Measurements from ENCODE around the gene ADAMTS2. TPM values are rescaled to one million over a fixed set of nuclear protein-coding genes. Genes with fewer than 3 reads are reported as not detected.

The ADAMTS2 gene
- total and polyA plus RNA-seq, 2 of the 4 experiments (the other 2 are of a cell fraction), result 19.0 to 58.8 TPM

DNA sequence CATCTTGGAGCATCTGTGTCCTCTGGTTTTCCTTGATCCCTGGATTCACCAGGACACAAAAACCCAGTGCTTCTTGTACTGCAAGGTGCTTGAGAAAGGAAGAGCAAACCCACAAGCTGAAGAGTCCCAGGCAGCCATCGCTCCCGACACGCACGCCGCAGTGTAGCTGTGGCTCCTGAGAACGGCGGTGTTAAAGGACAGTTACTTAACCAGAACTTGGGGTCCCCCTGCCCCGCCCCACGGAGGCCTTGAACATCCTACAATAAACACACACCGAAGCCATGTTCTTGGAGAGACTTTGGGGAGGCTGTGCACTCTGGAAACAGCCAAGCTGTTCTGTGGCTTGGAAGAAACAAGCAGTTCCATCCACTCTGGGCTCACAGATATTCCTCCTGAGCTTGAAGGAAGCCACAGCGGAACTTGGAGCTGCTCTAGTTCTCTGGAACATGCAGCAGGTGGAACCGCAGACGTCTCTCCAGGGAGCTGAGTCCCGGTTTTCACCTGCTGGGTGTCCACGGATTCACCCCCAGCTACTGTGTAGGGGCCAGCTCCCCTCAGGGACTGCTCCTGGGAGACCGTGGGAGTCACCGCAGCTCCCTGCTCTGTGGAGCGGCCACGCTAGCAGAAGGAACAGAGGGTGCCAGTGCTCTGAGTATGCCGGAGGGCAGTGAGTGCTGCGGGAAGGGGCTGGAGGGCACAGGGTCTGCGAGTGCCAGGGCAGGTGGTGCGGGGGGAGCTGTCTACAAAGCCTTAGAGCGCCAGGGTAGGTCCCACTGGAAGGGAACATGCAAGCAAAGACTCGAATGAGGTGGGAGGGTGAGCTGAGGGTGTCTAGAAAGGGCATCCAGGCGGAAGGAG, 107.3 kb downstream of the ADAMTS2 start (continued):
- TF ChIP-seq CEBPB (IDR thresholded peaks at IDR 0.05; ENCODE audit: low read depth, low read length) (no peak), POLR2A (IDR thresholded peaks at IDR 0.05; ENCODE audit: low read depth, low read length) (no peak)

DNA sequence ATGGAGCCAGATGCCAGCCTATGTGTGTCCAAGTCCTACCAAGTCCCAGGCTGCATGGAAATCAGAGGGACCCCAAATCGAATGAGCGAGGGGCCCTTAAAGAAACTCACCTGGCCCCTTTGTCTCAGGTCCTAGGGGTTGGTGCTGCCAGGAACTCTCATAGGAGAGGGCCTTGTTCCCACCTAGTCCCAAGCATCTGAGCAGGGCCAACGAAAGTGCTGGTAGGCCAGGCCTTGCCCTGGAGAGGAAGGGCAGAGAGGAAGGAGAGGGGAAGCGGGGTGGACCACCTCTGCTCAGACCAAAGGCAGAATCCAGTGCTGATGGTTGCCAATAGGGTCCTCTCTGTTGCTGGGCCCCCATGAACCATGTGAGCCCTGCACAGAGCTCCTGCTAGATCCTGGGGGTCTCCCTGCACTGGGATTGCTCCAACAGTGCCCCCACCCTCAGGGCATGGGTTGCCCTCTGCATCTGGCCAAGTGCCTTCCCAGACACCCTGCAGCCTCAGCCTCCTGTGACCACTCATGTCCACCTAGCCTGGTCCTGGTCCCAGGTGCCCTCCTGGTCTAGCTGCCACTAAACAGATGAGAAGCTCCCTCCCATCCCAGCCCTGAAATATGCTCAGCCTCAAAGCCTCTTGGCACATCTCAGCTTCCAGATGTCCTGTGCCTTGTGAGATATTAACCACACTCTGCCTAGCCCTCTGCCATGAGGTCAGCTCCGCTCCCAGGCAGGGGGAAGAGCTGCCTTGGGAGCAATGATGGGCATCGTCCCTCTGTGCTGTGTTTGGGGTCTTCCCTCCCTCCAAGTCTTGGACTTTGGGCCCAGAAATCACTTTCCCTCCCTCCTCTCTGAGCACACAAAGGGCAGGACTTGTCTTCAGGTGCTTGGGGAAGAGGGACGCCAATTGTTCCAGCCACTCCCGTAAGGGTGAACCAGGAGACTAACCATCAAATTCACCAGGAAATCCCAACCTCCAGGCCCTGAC, 109.6 kb downstream of the ADAMTS2 start:
- Histone ChIP-seq H2AK5ac (ENCODE audit: low read depth, low read length) (no peak overlapping the region), H3K4me1 (ENCODE audit: control insufficient read depth, insufficient read depth, low read length) (peaks cover 9% of the 10 kb centered on the region), H2AFZ (replicated peaks; ENCODE audit: low read length, poor library complexity) (no peak overlapping the region), H4K91ac (ENCODE audit: insufficient read depth, low read depth, low read length) (no peak overlapping the region), H2BK5ac (ENCODE audit: low read depth, low read length, poor library complexity, severe bottlenecking) (no peak overlapping the region), H3K79me1 (ENCODE audit: low read depth in 1 of 2, low read length in 2 of 2) (peaks cover 30 to 64% of the 10 kb centered on the region in 2 experiments), H4K5ac (ENCODE audit: low read depth, low read length) (no peak overlapping the region), H2BK20ac (ENCODE audit: low read depth, low read length) (no peak overlapping the region), H4K20me1 (ENCODE audit: insufficient read depth, low read length) (no peaks in the 10 kb centered on the region; the same call in 1 of the 2 replicates), H3K4ac (ENCODE audit: low read depth, low read length) (no peak overlapping the region), H3K9me1 (ENCODE audit: insufficient read depth, low read length) (peaks cover 5% of the 10 kb centered on the region; the same call in 1 of the 2 replicates), H3K36me3 (ENCODE audit: control insufficient read depth, insufficient read depth, low read length) (peaks cover 9% of the 10 kb centered on the region; the same call in 1 of the 2 replicates), H2BK120ac (ENCODE audit: low read depth, low read length) (no peak overlapping the region), H3K14ac (replicated peaks; ENCODE audit: low read depth, low read length) (no peak overlapping the region), H2BK15ac (ENCODE audit: low read depth, low read length) (no peak overlapping the region), H4K8ac (ENCODE audit: low read depth in 2 of 2, low read length in 2 of 2) (no peak overlapping the region), H3K4me3 (ENCODE audit: insufficient read depth, low read depth, low read length) (no peak overlapping the region), H3K27ac (ENCODE audit: insufficient read depth, low read length) (no peak overlapping the region), H2AK9ac (replicated peaks; ENCODE audit: low read depth, low read length, poor library complexity) (no peak overlapping the region), H3K23ac (ENCODE audit: low read depth, low read length) (no peak overlapping the region), H3K9ac (ENCODE audit: low read depth, low read length) (no peak overlapping the region), H3K4me2 (ENCODE audit: low read depth, low read length) (no peak overlapping the region), H3K56ac (ENCODE audit: extremely low read depth, insufficient read depth, low read length) (no peak overlapping the region), H3K9me3 (ENCODE audit: control insufficient read depth, insufficient read depth, low read length) (peaks cover 5% of the 10 kb centered on the region; the same call in 1 of the 2 replicates), H3K27me3 (ENCODE audit: control insufficient read depth, insufficient read depth, low read length) (no peaks in the 10 kb centered on the region), H3K18ac (ENCODE audit: low read depth, low read length) (no peak overlapping the region)
- POLR2A ChIA-PET (ENCODE audit: unreplicated experiment), result interaction anchor here (0.6 kb wide), 1 partner anchor 30 kb away, joined by 4 read pairs; no protein-coding TSS in a partner anchor
- no TSS peak for BruUV-seq (replicated peaks)
- CTCF ChIA-PET, result no interaction called here
- no peak for ATAC-seq (ENCODE audit: low read depth)
- dilution Hi-C loops (cut with HindIII; ENCODE audit: low sequenced_read_pairs, unreplicated experiment) (no loop called here), in situ Hi-C loops (cut with MboI; ENCODE audit: low sequenced_read_pairs) (no loop called here), intact Hi-C loops (cut with micrococcal nuclease) (no loop called here)
- 100% methylated on average over 2 of the region's 8 CpGs; no CpG with 5 or more reads in 1 of the 2 experiments for WGBS, 2 experiments (ENCODE audit: extremely low coverage in 2 of 2, insufficient read length in 1 of 2)
- no peak for DNase-seq
- TF ChIP-seq MAZ (IDR thresholded peaks at IDR 0.05; ENCODE audit: borderline replicate concordance, low read depth, low read length) (no peak), CEBPB (IDR thresholded peaks at IDR 0.05; ENCODE audit: low read depth, low read length) (no peak), FOS (IDR thresholded peaks at IDR 0.05; ENCODE audit: low read depth, low read length) (no peak), NFE2L2 (IDR thresholded peaks at IDR 0.05; ENCODE audit: low read depth, low read length) (no peak), CTCF (conservative IDR thresholded peaks at IDR 0.05; ENCODE audit: low read depth, low read length) (no peak), RCOR1 (IDR thresholded peaks at IDR 0.05; ENCODE audit: insufficient replicate concordance, low read length) (no peak)
- TF ChIP-seq, protein P1, sequence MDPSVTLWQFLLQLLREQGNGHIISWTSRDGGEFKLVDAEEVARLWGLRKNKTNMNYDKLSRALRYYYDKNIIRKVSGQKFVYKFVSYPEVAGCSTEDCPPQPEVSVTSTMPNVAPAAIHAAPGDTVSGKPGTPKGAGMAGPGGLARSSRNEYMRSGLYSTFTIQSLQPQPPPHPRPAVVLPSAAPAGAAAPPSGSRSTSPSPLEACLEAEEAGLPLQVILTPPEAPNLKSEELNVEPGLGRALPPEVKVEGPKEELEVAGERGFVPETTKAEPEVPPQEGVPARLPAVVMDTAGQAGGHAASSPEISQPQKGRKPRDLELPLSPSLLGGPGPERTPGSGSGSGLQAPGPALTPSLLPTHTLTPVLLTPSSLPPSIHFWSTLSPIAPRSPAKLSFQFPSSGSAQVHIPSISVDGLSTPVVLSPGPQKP (IDR thresholded peaks at IDR 0.05; ENCODE audit: borderline replicate concordance, low read depth, low read length), result no peak
- TF ChIP-seq, protein P2, sequence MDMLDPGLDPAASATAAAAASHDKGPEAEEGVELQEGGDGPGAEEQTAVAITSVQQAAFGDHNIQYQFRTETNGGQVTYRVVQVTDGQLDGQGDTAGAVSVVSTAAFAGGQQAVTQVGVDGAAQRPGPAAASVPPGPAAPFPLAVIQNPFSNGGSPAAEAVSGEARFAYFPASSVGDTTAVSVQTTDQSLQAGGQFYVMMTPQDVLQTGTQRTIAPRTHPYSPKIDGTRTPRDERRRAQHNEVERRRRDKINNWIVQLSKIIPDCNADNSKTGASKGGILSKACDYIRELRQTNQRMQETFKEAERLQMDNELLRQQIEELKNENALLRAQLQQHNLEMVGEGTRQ (IDR thresholded peaks at IDR 0.05; ENCODE audit: low read depth, low read length), result no peak
